ENCODE data around the gene ZFAND4.
A peak's percentile ranks its signal among the peaks of the same experiment; 100 is the strongest.
"Not testable (repeated sequence)": the region's sequence is repeated elsewhere in the genome, so short reads cannot be mapped to it uniquely, and the experiment has no call there.

Gene ZFAND4

GRCh38 chr10:45589009-45589408, 83.6 kb downstream of the ZFAND4 start:
- TF ChIP-seq POLR2A (IDR thresholded peaks at IDR 0.05; ENCODE audit: low read length), result no peak
- TF ChIP-seq GATA1 (IDR thresholded peaks at IDR 0.05; ENCODE audit: low read depth, low read length), result no peak
- no peak for DNase-seq

GRCh38 chr10:45586028-45586824, 86.3 kb downstream of the ZFAND4 start:
- TF ChIP-seq GATA1 (IDR thresholded peaks at IDR 0.05; ENCODE audit: low read depth, low read length), result no peak
- no peak for TF ChIP-seq POLR2A (IDR thresholded peaks at IDR 0.05; ENCODE audit: low read length)
- no peak for DNase-seq

- TF ChIP-seq GATA1 (IDR thresholded peaks at IDR 0.05; ENCODE audit: low read depth, low read length), result no peak
- TF ChIP-seq POLR2A (IDR thresholded peaks at IDR 0.05; ENCODE audit: low read length), result no peak
- no peak for DNase-seq
Measured at GRCh38 chr10:45585131-45585530, 87.4 kb downstream of the ZFAND4 start.

- TF ChIP-seq GATA1 (IDR thresholded peaks at IDR 0.05; ENCODE audit: low read depth, low read length) (no peak), POLR2A (IDR thresholded peaks at IDR 0.05; ENCODE audit: low read length) (no peak)
- no peak for DNase-seq
Measured at GRCh38 chr10:45582386-45582781, 90.2 kb downstream of the ZFAND4 start.

GRCh38 chr10:45581582-45582385, 90.8 kb downstream of the ZFAND4 start:
- TF ChIP-seq GATA1 (IDR thresholded peaks at IDR 0.05; ENCODE audit: low read depth, low read length) (no peak), POLR2A (IDR thresholded peaks at IDR 0.05; ENCODE audit: low read length) (no peak)
- peak; percentile 84 to 91 for DNase-seq

GRCh38 chr10:45581216-45581549, 91.4 kb downstream of the ZFAND4 start:
- DNase-seq, result peak; percentile 82 to 84
- TF ChIP-seq POLR2A (IDR thresholded peaks at IDR 0.05; ENCODE audit: low read length) (peak; percentile 12), GATA1 (IDR thresholded peaks at IDR 0.05; ENCODE audit: low read depth, low read length) (no peak)

GRCh38 chr10:45580371-45581215, 92.0 kb downstream of the ZFAND4 start:
- TF ChIP-seq POLR2A (IDR thresholded peaks at IDR 0.05; ENCODE audit: low read length) (peak; percentile 33), GATA1 (IDR thresholded peaks at IDR 0.05; ENCODE audit: low read depth, low read length) (no peak)
- peak; percentile 78 to 82 for DNase-seq

- TF ChIP-seq GATA1 (IDR thresholded peaks at IDR 0.05; ENCODE audit: low read depth, low read length), result no peak
- no peak for TF ChIP-seq POLR2A (IDR thresholded peaks at IDR 0.05; ENCODE audit: low read length)
- DNase-seq, result no peak
Measured at GRCh38 chr10:45578384-45578971, 94.1 kb downstream of the ZFAND4 start.

GRCh38 chr10:45575966-45576597, 96.5 kb downstream of the ZFAND4 start:
- DNase-seq, result no peak
- TF ChIP-seq POLR2A (IDR thresholded peaks at IDR 0.05; ENCODE audit: low read length) (no peak), GATA1 (IDR thresholded peaks at IDR 0.05; ENCODE audit: low read depth, low read length) (no peak)

GRCh38 chr10:45575032-45575761, 97.4 kb downstream of the ZFAND4 start:
- DNase-seq, result not testable (repeated sequence)

- no peak for DNase-seq
- TF ChIP-seq GATA1 (IDR thresholded peaks at IDR 0.05; ENCODE audit: low read depth, low read length), result no peak
- TF ChIP-seq POLR2A (IDR thresholded peaks at IDR 0.05; ENCODE audit: low read length), result no peak
Measured at GRCh38 chr10:45569471-45569870, 103.1 kb downstream of the ZFAND4 start.

GRCh38 chr10:45566415-45566814, 106.2 kb downstream of the ZFAND4 start:
- no peak for TF ChIP-seq POLR2A (IDR thresholded peaks at IDR 0.05; ENCODE audit: low read length)
- no peak for TF ChIP-seq GATA1 (IDR thresholded peaks at IDR 0.05; ENCODE audit: low read depth, low read length)
- no peak for DNase-seq

Measured in erythroblast (primary cell).